K562 (cell line): ENCODE results near the gene LRRC26. TPM values are rescaled to one million over a fixed set of nuclear protein-coding genes. Genes with fewer than 3 reads are reported as not detected.

Experiments used
- ATF1 ChIP-seq, 2 experiments: fragments of 450-650 bp in 1 of 2; IDR thresholded peaks; 2 replicates each; pipeline ENCODE4 v1.6.1; 2016; ENCODE audit warnings: missing compliant biosample characterization in 1 of 2, missing genetic modification characterization in 1 of 2
- CEBPG ChIP-seq, 3 experiments: fragments of 200-800 bp in 1 of 3; sonication (Bioruptor generic) in 1 of 3; sonication (generic) in 1 of 3; formaldehyde crosslinking in 1 of 3; IDR thresholded peaks in 2 of 3; conservative IDR thresholded peaks in 1 of 3; 2 replicates each; pipeline versions ENCODE4 v1.6.1 to v1.8.0; 2016 to 2022; ENCODE audit warnings: missing compliant biosample characterization in 2 of 3, missing genetic modification characterization in 2 of 3, mild to moderate bottlenecking in 1 of 3, missing genetic modification reagents in 1 of 3
- DPF2 ChIP-seq: fragments of 450-650 bp; IDR thresholded peaks from 2 replicates; pipeline ENCODE4 v1.6.1; 2016
- EGR1 ChIP-seq: fragments of 450-650 bp; conservative IDR thresholded peaks from 2 replicates; pipeline ENCODE4 v1.6.1; 2017; ENCODE audit warnings: mild to moderate bottlenecking
- ERF ChIP-seq: fragments of 450-650 bp; formaldehyde crosslinking; IDR thresholded peaks from 2 replicates; pipeline ENCODE4 v1.4.0; 2020; ENCODE audit warnings: mild to moderate bottlenecking, mixed read lengths
- HDAC1 ChIP-seq, 2 experiments: fragments of 450-650 bp; IDR thresholded peaks; 2 replicates each; pipeline ENCODE4 v1.6.1; 2016 to 2017; ENCODE audit warnings: inconsistent platforms in 1 of 2, mild to moderate bottlenecking in 1 of 2, moderate library complexity in 1 of 2
- MAFG ChIP-seq: fragments of 450-650 bp; conservative IDR thresholded peaks from 2 replicates; pipeline ENCODE4 v1.6.1; 2016; ENCODE audit warnings: missing genetic modification characterization, missing compliant biosample characterization
- MAX ChIP-seq: sonication (generic); formaldehyde crosslinking; IDR thresholded peaks from 2 replicates; pipeline ENCODE4 v1.9.0; 2022; ENCODE audit warnings: mild to moderate bottlenecking, missing genetic modification reagents
- POLR2B ChIP-seq: fragments of 450-650 bp; IDR thresholded peaks from 2 replicates; pipeline ENCODE4 v1.6.1; 2018; ENCODE audit warnings: low read depth; ENCODE audit not compliant: partially characterized antibody
- POLR3A ChIP-seq: IDR thresholded peaks from 2 replicates; pipeline ENCODE4 v1.6.1; 2011; ENCODE audit warnings: borderline replicate concordance, mild to moderate bottlenecking, moderate library complexity; ENCODE audit not compliant: insufficient read length, insufficient read depth; ENCODE audit errors: extremely low read depth
- SNRNP70 ChIP-seq: fragments of 200-400 bp; formaldehyde crosslinking; optimal IDR thresholded peaks from 2 replicates; pipeline ENCODE3; 2017; ENCODE audit warnings: low read depth, low read length
- TBP ChIP-seq: optimal IDR thresholded peaks from 2 replicates; pipeline ENCODE3; 2011; ENCODE audit warnings: low read depth, low read length, improper control_type of control experiment
- TCF3 ChIP-seq: sonication (generic); formaldehyde crosslinking; IDR thresholded peaks from 2 replicates; pipeline ENCODE4 v1.4.0; 2020; ENCODE audit warnings: mild to moderate bottlenecking, missing genetic modification reagents
- ZKSCAN1 ChIP-seq: fragments of 150-350 bp; IDR thresholded peaks from 2 replicates; pipeline ENCODE4 v1.6.1; 2016; ENCODE audit warnings: low read depth, low read length
- ZNF143 ChIP-seq: sonication (generic); formaldehyde crosslinking; IDR thresholded peaks from 2 replicates; pipeline ENCODE4 v1.9.0; 2022; ENCODE audit warnings: mild to moderate bottlenecking, missing genetic modification reagents
- polyA plus RNA-seq, 8 experiments: library from polyadenylated mRNA; depleted of rRNA in 4 of 8; stranded (reverse) in 5 of 8; unstranded in 3 of 8; fragments of >200 nt; fragmentation: Nextera tagmentation in 2 of 8; fragmentation: Illumina TruSeq in 1 of 8; extraction: Ambion mirVana in 2 of 8; extraction: Trizol in 1 of 8; gene quantifications; 2 replicates each; pipeline versions ENCODE4 v1.2.1 to v1.2.3, GENCODE V29; 2011 to 2014; ENCODE audit warnings: inconsistent platforms in 1 of 8, missing spikeins in 1 of 8
- total RNA-seq, 7 experiments: library from RNA; depleted of rRNA in 6 of 7; stranded (reverse); fragments of >200 nt in 6 of 7; fragmentation: Illumina TruSeq in 2 of 7; extraction: Trizol in 2 of 7; gene quantifications; 2 replicates each; pipeline versions ENCODE4 v1.2.1 to v1.2.3, GENCODE V29; 2011 to 2021; ENCODE audit warnings: low replicate concordance in 1 of 7
- TF ChIP-seq, protein P1 (sequence below): fragments of 450-650 bp; formaldehyde crosslinking; IDR thresholded peaks from 2 replicates; pipeline ENCODE4 v1.4.0; 2022; ENCODE audit warnings: mild to moderate bottlenecking, moderate library complexity
- TF ChIP-seq, protein P2 (sequence below): fragments of 250-450 bp; sonication (Bioruptor Pico); IDR thresholded peaks from 2 replicates; pipeline ENCODE4 v1.5.0; 2020; ENCODE audit warnings: mild to moderate bottlenecking, borderline replicate concordance
- TF ChIP-seq, protein P3 (sequence below): sonication (generic); formaldehyde crosslinking; IDR thresholded peaks from 2 replicates; pipeline ENCODE4 v1.8.0; 2022; ENCODE audit warnings: mild to moderate bottlenecking, missing genetic modification reagents
- TF ChIP-seq, protein P4 (sequence below): fragments of 250-450 bp; sonication (Bioruptor Pico); IDR thresholded peaks from 2 replicates; pipeline ENCODE4 v1.8.0; 2022; ENCODE audit warnings: inconsistent platforms, mild to moderate bottlenecking, moderate library complexity, borderline replicate concordance

The LRRC26 gene
- total and polyA plus RNA-seq, 9 of the 15 experiments (the other 6 are each of a cell fraction or from before 2014, with no cell fraction given) = not detected

GRCh38 chr9:137218754-137219271, 49.0 kb upstream of the LRRC26 start (continued):
- TF ChIP-seq, protein P1, sequence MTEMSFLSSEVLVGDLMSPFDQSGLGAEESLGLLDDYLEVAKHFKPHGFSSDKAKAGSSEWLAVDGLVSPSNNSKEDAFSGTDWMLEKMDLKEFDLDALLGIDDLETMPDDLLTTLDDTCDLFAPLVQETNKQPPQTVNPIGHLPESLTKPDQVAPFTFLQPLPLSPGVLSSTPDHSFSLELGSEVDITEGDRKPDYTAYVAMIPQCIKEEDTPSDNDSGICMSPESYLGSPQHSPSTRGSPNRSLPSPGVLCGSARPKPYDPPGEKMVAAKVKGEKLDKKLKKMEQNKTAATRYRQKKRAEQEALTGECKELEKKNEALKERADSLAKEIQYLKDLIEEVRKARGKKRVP (CRISPR knock-in tag) = peak; percentile 70
- TF ChIP-seq DPF2 (peak; percentile 96), POLR2B (peak; percentile 40), MAX (peak; percentile 58), ATF1 (CRISPR knock-in tag; IDR thresholded peaks at IDR 0.05) (no peak), ATF1 (tag; IDR thresholded peaks at IDR 0.05) (peak; percentile 57), ERF (CRISPR knock-in tag) (peak; percentile 91), TCF3 (CRISPR knock-in tag) (peak; percentile 71), POLR3A (no peak), ZNF143 (CRISPR knock-in tag) (no peak), HDAC1 (IDR thresholded peaks at IDR 0.05) (peak in 1 of 2 experiments; percentile 91; a peak in 2 of 4 replicates), EGR1 (peak; percentile 86), ZKSCAN1 (0 out of 2 replicates have a peak, but pooled peaks have one; percentile 57), TBP (peak; percentile 22), SNRNP70 (no peak), MAFG (tag) (no peak; the same call in 1 of the 2 replicates), CEBPG (CRISPR knock-in tag; IDR thresholded peaks at IDR 0.05) (no peak), CEBPG (tag; conservative IDR thresholded peaks at IDR 0.05 in 1 of 2, IDR thresholded peaks at IDR 0.05 in 1 of 2) (no peak)
- TF ChIP-seq, protein P2, sequence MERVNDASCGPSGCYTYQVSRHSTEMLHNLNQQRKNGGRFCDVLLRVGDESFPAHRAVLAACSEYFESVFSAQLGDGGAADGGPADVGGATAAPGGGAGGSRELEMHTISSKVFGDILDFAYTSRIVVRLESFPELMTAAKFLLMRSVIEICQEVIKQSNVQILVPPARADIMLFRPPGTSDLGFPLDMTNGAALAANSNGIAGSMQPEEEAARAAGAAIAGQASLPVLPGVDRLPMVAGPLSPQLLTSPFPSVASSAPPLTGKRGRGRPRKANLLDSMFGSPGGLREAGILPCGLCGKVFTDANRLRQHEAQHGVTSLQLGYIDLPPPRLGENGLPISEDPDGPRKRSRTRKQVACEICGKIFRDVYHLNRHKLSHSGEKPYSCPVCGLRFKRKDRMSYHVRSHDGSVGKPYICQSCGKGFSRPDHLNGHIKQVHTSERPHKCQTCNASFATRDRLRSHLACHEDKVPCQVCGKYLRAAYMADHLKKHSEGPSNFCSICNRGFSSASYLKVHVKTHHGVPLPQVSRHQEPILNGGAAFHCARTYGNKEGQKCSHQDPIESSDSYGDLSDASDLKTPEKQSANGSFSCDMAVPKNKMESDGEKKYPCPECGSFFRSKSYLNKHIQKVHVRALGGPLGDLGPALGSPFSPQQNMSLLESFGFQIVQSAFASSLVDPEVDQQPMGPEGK (CRISPR knock-in tag) = no peak; the same call in 1 of the 2 replicates
- TF ChIP-seq, protein P3, sequence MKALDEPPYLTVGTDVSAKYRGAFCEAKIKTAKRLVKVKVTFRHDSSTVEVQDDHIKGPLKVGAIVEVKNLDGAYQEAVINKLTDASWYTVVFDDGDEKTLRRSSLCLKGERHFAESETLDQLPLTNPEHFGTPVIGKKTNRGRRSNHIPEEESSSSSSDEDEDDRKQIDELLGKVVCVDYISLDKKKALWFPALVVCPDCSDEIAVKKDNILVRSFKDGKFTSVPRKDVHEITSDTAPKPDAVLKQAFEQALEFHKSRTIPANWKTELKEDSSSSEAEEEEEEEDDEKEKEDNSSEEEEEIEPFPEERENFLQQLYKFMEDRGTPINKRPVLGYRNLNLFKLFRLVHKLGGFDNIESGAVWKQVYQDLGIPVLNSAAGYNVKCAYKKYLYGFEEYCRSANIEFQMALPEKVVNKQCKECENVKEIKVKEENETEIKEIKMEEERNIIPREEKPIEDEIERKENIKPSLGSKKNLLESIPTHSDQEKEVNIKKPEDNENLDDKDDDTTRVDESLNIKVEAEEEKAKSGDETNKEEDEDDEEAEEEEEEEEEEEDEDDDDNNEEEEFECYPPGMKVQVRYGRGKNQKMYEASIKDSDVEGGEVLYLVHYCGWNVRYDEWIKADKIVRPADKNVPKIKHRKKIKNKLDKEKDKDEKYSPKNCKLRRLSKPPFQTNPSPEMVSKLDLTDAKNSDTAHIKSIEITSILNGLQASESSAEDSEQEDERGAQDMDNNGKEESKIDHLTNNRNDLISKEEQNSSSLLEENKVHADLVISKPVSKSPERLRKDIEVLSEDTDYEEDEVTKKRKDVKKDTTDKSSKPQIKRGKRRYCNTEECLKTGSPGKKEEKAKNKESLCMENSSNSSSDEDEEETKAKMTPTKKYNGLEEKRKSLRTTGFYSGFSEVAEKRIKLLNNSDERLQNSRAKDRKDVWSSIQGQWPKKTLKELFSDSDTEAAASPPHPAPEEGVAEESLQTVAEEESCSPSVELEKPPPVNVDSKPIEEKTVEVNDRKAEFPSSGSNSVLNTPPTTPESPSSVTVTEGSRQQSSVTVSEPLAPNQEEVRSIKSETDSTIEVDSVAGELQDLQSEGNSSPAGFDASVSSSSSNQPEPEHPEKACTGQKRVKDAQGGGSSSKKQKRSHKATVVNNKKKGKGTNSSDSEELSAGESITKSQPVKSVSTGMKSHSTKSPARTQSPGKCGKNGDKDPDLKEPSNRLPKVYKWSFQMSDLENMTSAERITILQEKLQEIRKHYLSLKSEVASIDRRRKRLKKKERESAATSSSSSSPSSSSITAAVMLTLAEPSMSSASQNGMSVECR (CRISPR knock-in tag) = peak; percentile 90
- TF ChIP-seq, protein P4, sequence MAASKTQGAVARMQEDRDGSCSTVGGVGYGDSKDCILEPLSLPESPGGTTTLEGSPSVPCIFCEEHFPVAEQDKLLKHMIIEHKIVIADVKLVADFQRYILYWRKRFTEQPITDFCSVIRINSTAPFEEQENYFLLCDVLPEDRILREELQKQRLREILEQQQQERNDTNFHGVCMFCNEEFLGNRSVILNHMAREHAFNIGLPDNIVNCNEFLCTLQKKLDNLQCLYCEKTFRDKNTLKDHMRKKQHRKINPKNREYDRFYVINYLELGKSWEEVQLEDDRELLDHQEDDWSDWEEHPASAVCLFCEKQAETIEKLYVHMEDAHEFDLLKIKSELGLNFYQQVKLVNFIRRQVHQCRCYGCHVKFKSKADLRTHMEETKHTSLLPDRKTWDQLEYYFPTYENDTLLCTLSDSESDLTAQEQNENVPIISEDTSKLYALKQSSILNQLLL = no peak
